IMR-90 (cell line): ENCODE results near the gene ROBO2. TPM values are rescaled to one million over a fixed set of nuclear protein-coding genes. Genes with fewer than 3 reads are reported as not detected.

ENCODE experiments used
- ATAC-seq: fragments of 200-7000 bp; cut with Tn5 transposase; 2 replicates; pipeline ENCODE4 v1.9.1; 2020; ENCODE audit warnings: low read depth, mild to moderate bottlenecking, moderate library complexity
- BruUV-seq: library from RNA; stranded (reverse); fragments of 400-500 nt; replicated peaks from 2 replicates; lab custom pipeline; 2021; lab: Mats Ljungman, UMichigan
- CTCF ChIA-PET: fragments of 300-600 bp; formaldehyde crosslinking; extraction: SDS; loops from one replicate; lab custom pipeline; 2021; ENCODE audit warnings: antibody characterized with exemption; lab: Yijun Ruan, JAX
- POLR2A ChIA-PET: fragments of 300-600 bp; sonication (Branson Sonifier 250); formaldehyde crosslinking; loops from one replicate; lab custom pipeline; 2022; ENCODE audit warnings: antibody characterized with exemption; ENCODE audit not compliant: unreplicated experiment; lab: Charles Lee
- DNase-seq: peaks from one replicate; pipeline ENCODE4 v3.0.0; 2013
- H2AFZ ChIP-seq: replicated peaks from 2 replicates; pipeline ENCODE3; 2013; ENCODE audit warnings: low read length, mild to moderate bottlenecking; ENCODE audit not compliant: poor library complexity
- H2AK5ac ChIP-seq: 2 replicates; pipeline ENCODE4 v1.6.1; 2013; ENCODE audit warnings: low read depth, low read length, inconsistent platforms
- H2AK9ac ChIP-seq: replicated peaks from 2 replicates; pipeline ENCODE3; 2013; ENCODE audit warnings: mild to moderate bottlenecking, low read depth, low read length, moderate library complexity; ENCODE audit not compliant: poor library complexity
- H2BK120ac ChIP-seq: 2 replicates; pipeline ENCODE4 v1.6.1; 2013; ENCODE audit warnings: low read depth, low read length, inconsistent platforms
- H2BK15ac ChIP-seq: 3 replicates; pipeline ENCODE4 v1.6.1; 2013; ENCODE audit warnings: low read depth, low read length, inconsistent platforms
- H2BK20ac ChIP-seq: 2 replicates; pipeline ENCODE4 v1.6.1; 2013; ENCODE audit warnings: low read depth, mild to moderate bottlenecking, inconsistent platforms, low read length, moderate library complexity
- H2BK5ac ChIP-seq: 2 replicates; pipeline ENCODE4 v1.6.1; 2013; ENCODE audit warnings: mild to moderate bottlenecking, low read depth, low read length, inconsistent platforms; ENCODE audit not compliant: poor library complexity, severe bottlenecking
- H3K14ac ChIP-seq: replicated peaks from 2 replicates; pipeline ENCODE4 v1.6.1; 2013; ENCODE audit warnings: low read depth, low read length, inconsistent platforms
- H3K18ac ChIP-seq: 2 replicates; pipeline ENCODE4 v1.6.1; 2013; ENCODE audit warnings: low read depth, low read length, control low read depth
- H3K23ac ChIP-seq: 2 replicates; pipeline ENCODE4 v1.6.1; 2013; ENCODE audit warnings: low read depth, low read length, inconsistent platforms
- H3K27ac ChIP-seq: 2 replicates; pipeline ENCODE4 v1.5.1; 2013; ENCODE audit warnings: mild to moderate bottlenecking, control low read depth, low read length; ENCODE audit not compliant: insufficient read depth
- H3K27me3 ChIP-seq: 2 replicates; pipeline ENCODE4 v1.6.1; 2013; ENCODE audit warnings: low read length; ENCODE audit not compliant: control insufficient read depth, insufficient read depth
- H3K36me3 ChIP-seq: 2 replicates; pipeline ENCODE4 v1.6.1; 2013; ENCODE audit warnings: low read length, mixed read lengths; ENCODE audit not compliant: control insufficient read depth, insufficient read depth
- H3K4ac ChIP-seq: 2 replicates; pipeline ENCODE4 v1.6.1; 2013; ENCODE audit warnings: low read depth, low read length, inconsistent platforms
- H3K4me1 ChIP-seq: 2 replicates; pipeline ENCODE4 v1.6.1; 2013; ENCODE audit warnings: low read length, mixed read lengths; ENCODE audit not compliant: control insufficient read depth, insufficient read depth
- H3K4me2 ChIP-seq: 2 replicates; pipeline ENCODE4 v1.6.1; 2013; ENCODE audit warnings: low read depth, mild to moderate bottlenecking, control low read depth, low read length, moderate library complexity
- H3K4me3 ChIP-seq: 2 replicates; pipeline ENCODE4 v1.5.1; 2013; ENCODE audit warnings: low read depth, mild to moderate bottlenecking, control low read depth, low read length, moderate library complexity; ENCODE audit not compliant: insufficient read depth
- H3K56ac ChIP-seq: 2 replicates; pipeline ENCODE4 v1.6.1; 2013; ENCODE audit warnings: low read length, inconsistent platforms; ENCODE audit not compliant: insufficient read depth; ENCODE audit errors: extremely low read depth
- H3K79me1 ChIP-seq, 2 experiments: 2 replicates each; pipeline ENCODE4 v1.6.1; 2013; ENCODE audit warnings: low read length in 2 of 2, inconsistent platforms in 1 of 2, low read depth in 1 of 2
- H3K9ac ChIP-seq: 2 replicates; pipeline ENCODE4 v1.6.1; 2013; ENCODE audit warnings: low read depth, low read length, control low read depth
- H3K9me1 ChIP-seq: 2 replicates; pipeline ENCODE4 v1.6.1; 2013; ENCODE audit warnings: low read length, inconsistent platforms; ENCODE audit not compliant: insufficient read depth
- H3K9me3 ChIP-seq: 2 replicates; pipeline ENCODE4 v1.6.1; 2013; ENCODE audit warnings: low read length; ENCODE audit not compliant: control insufficient read depth, insufficient read depth
- H4K20me1 ChIP-seq: 2 replicates; pipeline ENCODE4 v1.6.1; 2013; ENCODE audit warnings: low read length, inconsistent platforms; ENCODE audit not compliant: insufficient read depth
- H4K5ac ChIP-seq: 2 replicates; pipeline ENCODE4 v1.6.1; 2013; ENCODE audit warnings: mild to moderate bottlenecking, low read depth, low read length, control low read depth
- H4K8ac ChIP-seq, 2 experiments: 2 replicates each; pipeline ENCODE4 v1.6.1; 2013; ENCODE audit warnings: low read depth in 2 of 2, low read length in 2 of 2, control low read depth in 1 of 2, inconsistent platforms in 1 of 2
- H4K91ac ChIP-seq: 2 replicates; pipeline ENCODE4 v1.6.1; 2013; ENCODE audit warnings: low read depth, low read length, inconsistent platforms; ENCODE audit not compliant: insufficient read depth
- BHLHE40 ChIP-seq: fragments of 150-350 bp; IDR thresholded peaks from 2 replicates; pipeline ENCODE4 v1.6.1; 2016; ENCODE audit warnings: mild to moderate bottlenecking, low read depth, low read length
- CEBPB ChIP-seq: IDR thresholded peaks from 2 replicates; pipeline ENCODE4 v1.6.1; 2012; ENCODE audit warnings: low read depth, low read length, improper control_type of control experiment
- ELK1 ChIP-seq: fragments of 150-350 bp; IDR thresholded peaks from 2 replicates; pipeline ENCODE4 v1.6.1; 2016; ENCODE audit warnings: low read depth, mild to moderate bottlenecking, low read length, moderate library complexity, borderline replicate concordance
- MAZ ChIP-seq: IDR thresholded peaks from 2 replicates; pipeline ENCODE4 v1.6.1; 2012; ENCODE audit warnings: low read depth, mild to moderate bottlenecking, low read length, improper control_type of control experiment, moderate library complexity, borderline replicate concordance
- MXI1 ChIP-seq: IDR thresholded peaks from 2 replicates; pipeline ENCODE4 v1.6.1; 2012; ENCODE audit warnings: low read depth, mild to moderate bottlenecking, low read length, moderate library complexity, borderline replicate concordance
- NFE2L2 ChIP-seq: fragments of 150-350 bp; IDR thresholded peaks from 2 replicates; pipeline ENCODE4 v1.6.1; 2016; ENCODE audit warnings: low read depth, mild to moderate bottlenecking, low read length
- POLR2A ChIP-seq: IDR thresholded peaks from 2 replicates; pipeline ENCODE4 v1.6.1; 2012; ENCODE audit warnings: mild to moderate bottlenecking, low read depth, low read length
- RFX5 ChIP-seq: IDR thresholded peaks from 2 replicates; pipeline ENCODE4 v1.8.0; 2012; ENCODE audit warnings: low read depth, mild to moderate bottlenecking, low read length, moderate library complexity
- USF2 ChIP-seq: fragments of 150-350 bp; IDR thresholded peaks from 2 replicates; pipeline ENCODE4 v1.6.1; 2017; ENCODE audit warnings: mild to moderate bottlenecking, antibody characterized with exemption, low read length, low read depth
- WGBS, 2 experiments: methylation state at CpG; one replicate each; pipeline versions ENCODE4 v1.1.5 to v1.1.7; 2013; ENCODE audit warnings: missing lambda C conversion rate in 2 of 2; ENCODE audit not compliant: insufficient read length in 1 of 2; ENCODE audit errors: extremely low coverage in 2 of 2; 5-methylcytosine and 5-hydroxymethylcytosine counted together
- dilution Hi-C: fragments of 300-500 bp; cut with HindIII; formaldehyde crosslinking; loops from one replicate; pipeline ENCODE4 v1.14.3; 2018; ENCODE audit warnings: low sequenced_read_pairs; ENCODE audit not compliant: unreplicated experiment
- in situ Hi-C: fragments of 300-500 bp; cut with MboI; formaldehyde crosslinking; loops from 3 replicates; pipeline ENCODE4 v1.14.3; 2019; ENCODE audit warnings: low sequenced_read_pairs, inconsistent platforms, mixed read lengths
- intact Hi-C: fragments of 100-400 bp; cut with micrococcal nuclease; formaldehyde crosslinking; loops from 2 replicates; pipeline ENCODE4 v1.10.0; 2022
- polyA plus RNA-seq, 3 experiments: library from polyadenylated mRNA; depleted of rRNA; stranded (reverse); fragments of >200 nt; gene quantifications; 2 replicates each; pipeline ENCODE4 v1.2.3, GENCODE V29; 2012; ENCODE audit warnings: low replicate concordance in 1 of 3
- total RNA-seq: library from RNA; depleted of rRNA; stranded (reverse); fragments of >200 nt; gene quantifications from 2 replicates; pipeline ENCODE4 v1.2.3, GENCODE V29; 2012

The ROBO2 gene
- total and polyA plus RNA-seq, 2 of the 4 experiments (the other 2 are of a cell fraction) = 9.3 to 14.5 TPM

- Histone ChIP-seq H3K4me2 (no peak overlapping the region), H3K9me1 (no peaks in the 10 kb centered on the region), H2BK20ac (no peak overlapping the region), H3K4ac (no peak overlapping the region), H3K36me3 (no peaks in the 10 kb centered on the region), H2AFZ (no peak overlapping the region), H3K9me3 (peaks cover 2% of the 10 kb centered on the region; the same call in 1 of the 2 replicates), H2AK9ac (no peak overlapping the region), H3K23ac (no peak overlapping the region), H3K79me1 (no peaks in the 10 kb centered on the region), H3K27me3 (no peaks in the 10 kb centered on the region), H4K5ac (no peak overlapping the region), H2BK5ac (no peak overlapping the region), H3K14ac (no peak overlapping the region), H4K91ac (no peak overlapping the region), H3K18ac (no peak overlapping the region), H3K9ac (no peak overlapping the region), H2AK5ac (no peak overlapping the region), H3K27ac (no peak overlapping the region), H2BK15ac (no peak overlapping the region), H2BK120ac (no peak overlapping the region), H3K4me3 (no peak overlapping the region), H4K8ac (no peak overlapping the region), H3K56ac (no peak overlapping the region), H4K20me1 (no peaks in the 10 kb centered on the region), H3K4me1 (no peaks in the 10 kb centered on the region)
- ATAC-seq = no peak
- dilution Hi-C loops = no loop called here
- CTCF ChIA-PET = interaction anchor here (1.8 kb wide), 1 partner anchor 9 kb away, joined by 5 read pairs; no protein-coding TSS in a partner anchor
- in situ Hi-C loops = no loop called here
- TF ChIP-seq RFX5 (no peak), CEBPB (no peak), NFE2L2 (no peak), MAZ (no peak), MXI1 (no peak), BHLHE40 (no peak), POLR2A (no peak), ELK1 (no peak), USF2 (no peak)
- no TSS peak for BruUV-seq
- no CpG with 5 or more reads among the region's 8 CpGs for WGBS, 2 experiments
- DNase-seq = no peak
- intact Hi-C loops = no loop called here
- POLR2A ChIA-PET = no interaction called here
These were observed 428.1 kb downstream of the ROBO2 start for GRCh38 chr3:77467702-77468625.
